Activated naive CD4-positive, alpha-beta T cell treated with anti-CD3 and anti-CD28 coated beads, Interleukin-2, amount 10 ng/mL, durations not matched to agents 7 days and 5 days (primary cell): ENCODE data around the gene CALB2.

Source experiments
- CTCF ChIA-PET: fragments of 350-600 bp; sonication (Branson Sonifier 250); formaldehyde crosslinking; loops from one replicate; lab custom pipeline; 2021; ENCODE audit warnings: antibody characterized with exemption; lab: Charles Lee
- DNase-seq: peaks from one replicate; pipeline ENCODE4 v3.0.0-alpha.2; 2020
- H3K27ac Mint-ChIP-seq: one replicate; pipeline ENCODE4 v1.8.0; 2021; ENCODE audit warnings: mild to moderate bottlenecking, moderate library complexity, mixed read lengths
- H3K27me3 Mint-ChIP-seq: one replicate; pipeline ENCODE4 v1.8.0; 2021; ENCODE audit warnings: mild to moderate bottlenecking, mixed read lengths
- H3K36me3 Mint-ChIP-seq: one replicate; pipeline ENCODE4 v1.8.0; 2021; ENCODE audit warnings: mixed read lengths
- H3K4me1 Mint-ChIP-seq: one replicate; pipeline ENCODE4 v1.8.0; 2021; ENCODE audit warnings: mixed read lengths
- H3K4me3 Mint-ChIP-seq: one replicate; pipeline ENCODE4 v1.8.0; 2021; ENCODE audit warnings: mild to moderate bottlenecking, moderate library complexity, mixed read lengths
- H3K9me3 Mint-ChIP-seq: one replicate; pipeline ENCODE4 v1.8.0; 2021; ENCODE audit warnings: mixed read lengths

Gene CALB2

DNA sequence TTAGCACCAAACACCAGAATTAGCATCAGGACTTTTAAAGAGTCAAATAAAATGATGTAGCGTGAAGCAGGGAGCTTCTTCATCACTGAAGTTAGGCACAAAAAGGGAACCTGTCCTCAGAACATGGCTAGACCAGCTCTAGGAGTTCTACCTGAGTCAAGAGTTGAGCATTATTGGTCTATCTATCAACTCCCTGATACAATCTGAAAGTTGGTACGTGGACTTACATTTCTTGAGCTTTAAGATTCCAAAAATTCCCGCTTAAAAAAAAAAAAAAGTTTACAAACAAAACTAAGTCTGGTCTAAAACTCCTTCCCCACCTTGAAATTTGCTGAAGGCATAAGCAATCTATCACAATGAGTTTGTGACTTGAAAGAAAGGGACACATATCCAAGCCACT lies 71.1 kb downstream of the CALB2 start:
- no peaks in the 10 kb centered on the region for H3K36me3 Mint-ChIP-seq
- peaks cover 42% of the 10 kb centered on the region for H3K27me3 Mint-ChIP-seq
- no peaks in the 10 kb centered on the region for H3K9me3 Mint-ChIP-seq
- no peaks in the 10 kb centered on the region for H3K4me1 Mint-ChIP-seq
- no peak overlapping the region for H3K4me3 Mint-ChIP-seq
- no peak for DNase-seq
- CTCF ChIA-PET = interaction anchor here (2.1 kb wide), 1 partner anchor 17 kb away, joined by 7 read pairs; no protein-coding TSS in a partner anchor
- no peak overlapping the region for H3K27ac Mint-ChIP-seq

- H3K4me1 Mint-ChIP-seq = no peaks in the 10 kb centered on the region
- no peaks in the 10 kb centered on the region for H3K36me3 Mint-ChIP-seq
- H3K27me3 Mint-ChIP-seq = peaks cover 30% of the 10 kb centered on the region
- DNase-seq = no peak
- CTCF ChIA-PET = interaction anchor here (2.1 kb wide), 1 partner anchor 18 kb away, joined by 7 read pairs; no protein-coding TSS in a partner anchor
- H3K27ac Mint-ChIP-seq = no peak overlapping the region
- H3K9me3 Mint-ChIP-seq = no peaks in the 10 kb centered on the region
- H3K4me3 Mint-ChIP-seq = no peak overlapping the region
Observed at GRCh38 chr16:71430744-71431143, 72.2 kb downstream of the CALB2 start.

DNA sequence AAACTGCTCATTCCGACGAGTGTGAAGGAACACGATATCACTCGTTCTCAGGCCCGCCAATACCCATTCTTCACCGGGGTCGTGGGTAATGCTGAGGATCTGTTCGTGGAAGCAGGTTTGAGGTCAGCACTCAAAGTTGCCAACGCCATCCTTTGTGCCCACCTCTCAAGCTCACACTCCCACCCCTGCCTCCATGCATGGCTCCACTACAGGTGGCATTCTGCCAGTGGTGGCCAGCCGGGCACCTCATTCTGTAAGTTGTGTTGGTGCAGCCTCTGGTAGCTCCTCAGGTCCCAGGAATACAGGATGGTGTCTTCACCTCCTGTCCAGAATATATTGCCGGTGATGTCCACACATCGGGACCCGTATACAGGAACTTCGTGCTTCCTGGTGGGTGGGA lies 72.7 kb downstream of the CALB2 start:
- Mint-ChIP-seq H3K27ac (no peak overlapping the region), H3K36me3 (no peaks in the 10 kb centered on the region), H3K4me3 (no peak overlapping the region), H3K4me1 (no peaks in the 10 kb centered on the region), H3K27me3 (peaks cover 26% of the 10 kb centered on the region), H3K9me3 (no peaks in the 10 kb centered on the region)
- CTCF ChIA-PET = no interaction called here
- no peak for DNase-seq

DNA sequence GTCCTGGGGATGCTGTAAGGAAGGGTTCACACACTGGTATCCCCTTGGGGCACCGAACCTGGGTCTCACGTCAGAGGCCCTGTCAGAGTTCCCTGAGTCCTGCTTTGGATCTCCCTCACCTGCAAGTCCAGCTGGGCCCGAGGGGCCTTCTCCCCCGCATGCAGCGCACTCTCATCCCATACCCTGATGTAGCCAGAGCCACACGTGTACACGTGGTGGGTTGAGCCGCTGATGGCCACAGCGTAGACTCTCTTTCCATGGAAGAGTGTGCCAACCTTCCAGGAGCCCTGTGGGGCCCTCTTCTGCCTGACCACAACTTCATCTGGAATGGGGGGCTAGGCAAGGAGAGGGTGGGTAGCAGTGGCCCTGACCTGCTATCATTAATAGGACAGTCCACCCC lies 73.5 kb downstream of the CALB2 start:
- CTCF ChIA-PET = no interaction called here
- peaks cover 17% of the 10 kb centered on the region for H3K27me3 Mint-ChIP-seq

GRCh38 chr16:71432906-71433305 lies 74.4 kb downstream of the CALB2 start:
- Mint-ChIP-seq H3K4me3 (no peak overlapping the region), H3K36me3 (no peaks in the 10 kb centered on the region), H3K4me1 (no peaks in the 10 kb centered on the region), H3K9me3 (no peaks in the 10 kb centered on the region), H3K27me3 (peaks cover 13% of the 10 kb centered on the region), H3K27ac (no peak overlapping the region)
- CTCF ChIA-PET = no interaction called here
- no peak for DNase-seq

More for the DNA sequence above, 73.5 kb downstream of the CALB2 start:
- no peak overlapping the region for H3K4me3 Mint-ChIP-seq
- no peak for DNase-seq
- H3K27ac Mint-ChIP-seq = no peak overlapping the region
- H3K4me1 Mint-ChIP-seq = no peaks in the 10 kb centered on the region
- H3K9me3 Mint-ChIP-seq = no peaks in the 10 kb centered on the region
- no peaks in the 10 kb centered on the region for H3K36me3 Mint-ChIP-seq

GRCh38 chr16:71436473-71436872 lies 78.0 kb downstream of the CALB2 start:
- no peak for DNase-seq
- Mint-ChIP-seq H3K9me3 (peaks cover 3% of the 10 kb centered on the region), H3K4me3 (no peak overlapping the region), H3K4me1 (no peaks in the 10 kb centered on the region), H3K27ac (no peak overlapping the region), H3K36me3 (no peaks in the 10 kb centered on the region), H3K27me3 (peaks cover 20% of the 10 kb centered on the region)
- CTCF ChIA-PET = no interaction called here

GRCh38 chr16:71439523-71439922 lies 81.0 kb downstream of the CALB2 start:
- no peak for DNase-seq
- Mint-ChIP-seq H3K4me1 (no peaks in the 10 kb centered on the region), H3K27me3 (peaks cover 20% of the 10 kb centered on the region), H3K27ac (no peak overlapping the region), H3K9me3 (peaks cover 12% of the 10 kb centered on the region), H3K4me3 (no peak overlapping the region), H3K36me3 (no peaks in the 10 kb centered on the region)
- CTCF ChIA-PET = no interaction called here
